Hypothalamus (tissue), 51 donors: ENCODE data around the gene GRK4.

Source experiments
- DNase-seq, 51 donors: peaks; one replicate each; lab custom pipeline; 2025; lab: John Stamatoyannopoulos, UW

Gene GRK4

GRCh38 chr4:2995546-2996265 lies 32.3 kb downstream of the GRK4 start:
- DNase-seq = no peak

GRCh38 chr4:2996415-2996814 lies 33.0 kb downstream of the GRK4 start:
- DNase-seq = no peak

- DNase-seq = no peak
These were observed 44.4 kb downstream of the GRK4 start for GRCh38 chr4:3007724-3008123.

GRCh38 chr4:3009422-3009821 lies 46.1 kb downstream of the GRK4 start:
- DNase-seq = peak in 4 of 51 donors; percentile 5 to 8 (median 6)

- DNase-seq = no peak
These were observed 47.2 kb downstream of the GRK4 start for GRCh38 chr4:3010577-3010976.

- DNase-seq = no peak
These were observed 47.6 kb downstream of the GRK4 start for GRCh38 chr4:3010998-3011397.

GRCh38 chr4:3011456-3012220 lies 48.3 kb downstream of the GRK4 start:
- no peak for DNase-seq

- no peak for DNase-seq
These were observed 50.0 kb downstream of the GRK4 start for GRCh38 chr4:3013323-3013722.

GRCh38 chr4:3013839-3014350 lies 50.5 kb downstream of the GRK4 start:
- no peak for DNase-seq

- DNase-seq = no peak
These were observed 53.6 kb downstream of the GRK4 start for GRCh38 chr4:3016961-3017360.

GRCh38 chr4:3017504-3017903 lies 54.1 kb downstream of the GRK4 start:
- DNase-seq = no peak

- DNase-seq = no peak
These were observed 55.9 kb downstream of the GRK4 start for GRCh38 chr4:3019145-3019846.

GRCh38 chr4:3021127-3021526 lies 57.8 kb downstream of the GRK4 start:
- no peak for DNase-seq

GRCh38 chr4:3021627-3022026 lies 58.3 kb downstream of the GRK4 start:
- no peak for DNase-seq

GRCh38 chr4:3022112-3022511 lies 58.7 kb downstream of the GRK4 start:
- no peak for DNase-seq

GRCh38 chr4:3022651-3023050 lies 59.3 kb downstream of the GRK4 start:
- no peak for DNase-seq

- no peak for DNase-seq
These were observed 62.5 kb downstream of the GRK4 start for GRCh38 chr4:3025881-3026280.

GRCh38 chr4:3026540-3026939 lies 63.2 kb downstream of the GRK4 start:
- DNase-seq = no peak

- no peak for DNase-seq
These were observed 66.1 kb downstream of the GRK4 start for GRCh38 chr4:3029464-3029863.

GRCh38 chr4:3030566-3031356 lies 67.4 kb downstream of the GRK4 start:
- no peak for DNase-seq
